WTC11 (cell line): ENCODE measurements around the gene KRTAP1-5. TPM values are rescaled to one million over a fixed set of nuclear protein-coding genes. Genes with fewer than 3 reads are reported as not detected.

Experiments used
- ATAC-seq: fragments of 200-7000 bp; cut with Tn5 transposase; 2 replicates; pipeline ENCODE4 v1.10.0; 2021; ENCODE audit warnings: mild to moderate bottlenecking, moderate library complexity
- CTCF ChIA-PET: fragments of 300-600 bp; sonication (Branson Sonifier 250); formaldehyde crosslinking; loops from one replicate; lab custom pipeline; 2021; ENCODE audit warnings: antibody characterized with exemption; lab: Charles Lee
- POLR2A ChIA-PET: fragments of 350-600 bp; sonication (Branson Sonifier 250); formaldehyde crosslinking; loops from one replicate; lab custom pipeline; 2021; ENCODE audit warnings: antibody characterized with exemption; lab: Charles Lee
- DNase-seq: peaks from one replicate; pipeline ENCODE4 v3.0.0; 2021; ENCODE audit warnings: low spot score
- H3K27ac Mint-ChIP-seq: 2 replicates; pipeline ENCODE4 v1.8.0; 2021; ENCODE audit warnings: mixed read lengths
- H3K27me3 Mint-ChIP-seq: 2 replicates; pipeline ENCODE4 v1.8.0; 2021; ENCODE audit warnings: low read depth, mild to moderate bottlenecking, moderate library complexity, mixed read lengths
- H3K36me3 Mint-ChIP-seq: 2 replicates; pipeline ENCODE4 v1.8.0; 2021; ENCODE audit warnings: mixed read lengths
- H3K4me1 Mint-ChIP-seq: 2 replicates; pipeline ENCODE4 v1.8.0; 2022; ENCODE audit warnings: mixed read lengths
- H3K4me3 Mint-ChIP-seq: 2 replicates; pipeline ENCODE4 v1.8.0; 2021; ENCODE audit warnings: mild to moderate bottlenecking, moderate library complexity, mixed read lengths
- H3K9me3 Mint-ChIP-seq: 2 replicates; pipeline ENCODE4 v1.8.0; 2021; ENCODE audit warnings: mixed read lengths
- CREB1 ChIP-seq: sonication (generic); formaldehyde crosslinking; IDR thresholded peaks from 2 replicates; pipeline ENCODE4 v1.8.0; 2023; ENCODE audit warnings: mild to moderate bottlenecking, missing genetic modification reagents
- ELF4 ChIP-seq: sonication (generic); formaldehyde crosslinking; IDR thresholded peaks from 2 replicates; pipeline ENCODE4 v1.8.1; 2022; ENCODE audit warnings: low read depth, mild to moderate bottlenecking, moderate library complexity, missing genetic modification reagents
- EMX1 ChIP-seq: fragments of 250-450 bp; sonication (Bioruptor Pico); IDR thresholded peaks from 2 replicates; pipeline ENCODE4 v1.8.0; 2021; ENCODE audit warnings: mild to moderate bottlenecking
- ESRRA ChIP-seq: sonication (generic); formaldehyde crosslinking; IDR thresholded peaks from 2 replicates; pipeline ENCODE4 v1.8.1; 2022; ENCODE audit warnings: mild to moderate bottlenecking, missing genetic modification reagents, borderline replicate concordance
- FOXK1 ChIP-seq: sonication (generic); formaldehyde crosslinking; IDR thresholded peaks from 2 replicates; pipeline ENCODE4 v1.8.0; 2022; ENCODE audit warnings: mild to moderate bottlenecking, moderate library complexity, missing genetic modification reagents
- HMGA2 ChIP-seq: fragments of 250-450 bp; sonication (Bioruptor Pico); IDR thresholded peaks from 2 replicates; pipeline ENCODE4 v1.4.0; 2021; ENCODE audit warnings: mild to moderate bottlenecking, moderate library complexity
- JUN ChIP-seq: sonication (generic); formaldehyde crosslinking; IDR thresholded peaks from 2 replicates; pipeline ENCODE4 v1.8.0; 2023; ENCODE audit warnings: mild to moderate bottlenecking, missing genetic modification reagents
- KAT7 ChIP-seq: sonication (generic); formaldehyde crosslinking; IDR thresholded peaks from 2 replicates; pipeline ENCODE4 v1.8.1; 2023; ENCODE audit warnings: missing genetic modification reagents, mild to moderate bottlenecking, borderline replicate concordance
- MXD4 ChIP-seq: fragments of 250-450 bp; sonication (Bioruptor Pico); IDR thresholded peaks from 2 replicates; pipeline ENCODE4 v1.8.0; 2021; ENCODE audit warnings: mild to moderate bottlenecking, moderate library complexity, borderline replicate concordance
- MYBL2 ChIP-seq: sonication (generic); formaldehyde crosslinking; IDR thresholded peaks from 2 replicates; pipeline ENCODE4 v1.8.1; 2023; ENCODE audit warnings: mild to moderate bottlenecking, moderate library complexity, missing genetic modification reagents
- NR1H2 ChIP-seq: sonication (generic); formaldehyde crosslinking; IDR thresholded peaks from 2 replicates; pipeline ENCODE4 v1.9.0; 2021; ENCODE audit warnings: mild to moderate bottlenecking, moderate library complexity, missing genetic modification reagents
- NR2C2 ChIP-seq: sonication (generic); formaldehyde crosslinking; IDR thresholded peaks from 2 replicates; pipeline ENCODE4 v1.8.0; 2022; ENCODE audit warnings: mild to moderate bottlenecking, missing genetic modification reagents
- NR3C1 ChIP-seq: sonication (generic); formaldehyde crosslinking; conservative IDR thresholded peaks from 2 replicates; pipeline ENCODE4 v1.8.1; 2023; ENCODE audit warnings: low read depth, mild to moderate bottlenecking, missing genetic modification reagents
- ZNF138 ChIP-seq: sonication (generic); formaldehyde crosslinking; conservative IDR thresholded peaks from 2 replicates; pipeline ENCODE4 v1.8.1; 2022; ENCODE audit warnings: mild to moderate bottlenecking, moderate library complexity, missing genetic modification reagents
- ZNF416 ChIP-seq: fragments of 250-450 bp; sonication (Bioruptor Pico); IDR thresholded peaks from 2 replicates; pipeline ENCODE4 v1.9.0; 2021; ENCODE audit warnings: mild to moderate bottlenecking, inconsistent platforms
- total RNA-seq: library from RNA; stranded (reverse); gene quantifications from 3 replicates; pipeline ENCODE4 v1.2.3, GENCODE V29; 2021
- TF ChIP-seq, protein P1 (sequence below): sonication (generic); formaldehyde crosslinking; IDR thresholded peaks from 2 replicates; pipeline ENCODE4 v1.8.0; 2022; ENCODE audit warnings: missing genetic modification reagents
- TF ChIP-seq, protein P2 (sequence below): sonication (generic); formaldehyde crosslinking; IDR thresholded peaks from 2 replicates; pipeline ENCODE4 v1.8.1; 2023; ENCODE audit warnings: mild to moderate bottlenecking, missing genetic modification reagents
- TF ChIP-seq, protein P3 (sequence below): sonication (generic); formaldehyde crosslinking; IDR thresholded peaks from 2 replicates; pipeline ENCODE4 v1.8.1; 2022; ENCODE audit warnings: low read depth, missing genetic modification reagents, borderline replicate concordance
- TF ChIP-seq, protein P4 (sequence below): fragments of 250-450 bp; sonication (Bioruptor Pico); IDR thresholded peaks from 2 replicates; pipeline ENCODE4 v1.8.0; 2021; ENCODE audit warnings: mild to moderate bottlenecking
- TF ChIP-seq, protein P5 (sequence below): sonication (generic); formaldehyde crosslinking; IDR thresholded peaks from 2 replicates; pipeline ENCODE4 v1.8.1; 2023; ENCODE audit warnings: mild to moderate bottlenecking, missing genetic modification reagents, moderate library complexity
- TF ChIP-seq, protein P6 (sequence below): sonication (generic); formaldehyde crosslinking; IDR thresholded peaks from 2 replicates; pipeline ENCODE4 v1.8.1; 2022; ENCODE audit warnings: mild to moderate bottlenecking, moderate library complexity, missing genetic modification reagents

The KRTAP1-5 gene
- total RNA-seq, 1 experiment from 2014 or later = not detected

DNA sequence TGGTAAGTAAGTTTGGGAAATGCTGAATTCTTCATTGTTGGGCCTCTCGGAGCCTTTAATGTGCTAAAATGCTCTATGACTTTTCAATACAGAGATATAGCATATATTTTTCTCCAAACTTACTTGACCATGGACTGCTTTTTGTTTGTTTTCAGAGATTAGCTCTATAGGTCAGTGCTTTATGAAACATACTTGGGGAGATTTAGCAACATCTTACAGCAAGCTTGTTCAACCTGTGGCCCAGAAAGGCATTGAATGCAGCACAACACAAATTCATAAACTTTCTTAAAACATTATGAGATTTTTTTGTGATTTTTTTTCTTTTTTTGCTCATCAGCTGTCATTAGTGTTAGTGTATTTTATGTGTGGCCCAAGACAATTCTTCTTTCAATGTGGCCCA, 17.1 kb downstream of the KRTAP1-5 start (continued):
- TF ChIP-seq, protein P1, sequence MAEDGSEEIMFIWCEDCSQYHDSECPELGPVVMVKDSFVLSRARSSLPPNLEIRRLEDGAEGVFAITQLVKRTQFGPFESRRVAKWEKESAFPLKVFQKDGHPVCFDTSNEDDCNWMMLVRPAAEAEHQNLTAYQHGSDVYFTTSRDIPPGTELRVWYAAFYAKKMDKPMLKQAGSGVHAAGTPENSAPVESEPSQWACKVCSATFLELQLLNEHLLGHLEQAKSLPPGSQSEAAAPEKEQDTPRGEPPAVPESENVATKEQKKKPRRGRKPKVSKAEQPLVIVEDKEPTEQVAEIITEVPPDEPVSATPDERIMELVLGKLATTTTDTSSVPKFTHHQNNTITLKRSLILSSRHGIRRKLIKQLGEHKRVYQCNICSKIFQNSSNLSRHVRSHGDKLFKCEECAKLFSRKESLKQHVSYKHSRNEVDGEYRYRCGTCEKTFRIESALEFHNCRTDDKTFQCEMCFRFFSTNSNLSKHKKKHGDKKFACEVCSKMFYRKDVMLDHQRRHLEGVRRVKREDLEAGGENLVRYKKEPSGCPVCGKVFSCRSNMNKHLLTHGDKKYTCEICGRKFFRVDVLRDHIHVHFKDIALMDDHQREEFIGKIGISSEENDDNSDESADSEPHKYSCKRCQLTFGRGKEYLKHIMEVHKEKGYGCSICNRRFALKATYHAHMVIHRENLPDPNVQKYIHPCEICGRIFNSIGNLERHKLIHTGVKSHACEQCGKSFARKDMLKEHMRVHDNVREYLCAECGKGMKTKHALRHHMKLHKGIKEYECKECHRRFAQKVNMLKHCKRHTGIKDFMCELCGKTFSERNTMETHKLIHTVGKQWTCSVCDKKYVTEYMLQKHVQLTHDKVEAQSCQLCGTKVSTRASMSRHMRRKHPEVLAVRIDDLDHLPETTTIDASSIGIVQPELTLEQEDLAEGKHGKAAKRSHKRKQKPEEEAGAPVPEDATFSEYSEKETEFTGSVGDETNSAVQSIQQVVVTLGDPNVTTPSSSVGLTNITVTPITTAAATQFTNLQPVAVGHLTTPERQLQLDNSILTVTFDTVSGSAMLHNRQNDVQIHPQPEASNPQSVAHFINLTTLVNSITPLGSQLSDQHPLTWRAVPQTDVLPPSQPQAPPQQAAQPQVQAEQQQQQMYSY = no peak

DNA sequence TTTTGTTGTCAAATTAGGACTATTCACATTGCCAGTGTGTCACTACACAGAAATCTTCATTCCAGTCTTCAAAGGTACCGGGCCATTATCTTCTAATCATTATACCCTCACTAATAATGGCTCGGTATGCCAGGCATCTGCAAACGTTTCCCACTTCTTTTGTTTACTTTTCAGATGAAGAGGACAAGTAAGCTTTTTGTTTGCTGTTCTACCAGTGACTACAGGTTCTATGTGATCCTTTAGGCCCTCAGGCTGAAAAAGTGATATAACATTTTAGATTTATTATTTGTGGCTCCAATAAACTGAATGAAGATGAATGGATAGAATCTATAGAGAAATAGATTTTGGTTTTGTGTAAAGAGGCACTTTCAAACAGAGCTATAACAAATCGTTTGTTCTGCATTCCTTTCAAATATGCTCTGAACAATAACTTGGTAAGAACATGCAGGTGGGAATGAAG, 17.7 kb downstream of the KRTAP1-5 start:
- no peaks in the 10 kb centered on the region for H3K36me3 Mint-ChIP-seq

DNA sequence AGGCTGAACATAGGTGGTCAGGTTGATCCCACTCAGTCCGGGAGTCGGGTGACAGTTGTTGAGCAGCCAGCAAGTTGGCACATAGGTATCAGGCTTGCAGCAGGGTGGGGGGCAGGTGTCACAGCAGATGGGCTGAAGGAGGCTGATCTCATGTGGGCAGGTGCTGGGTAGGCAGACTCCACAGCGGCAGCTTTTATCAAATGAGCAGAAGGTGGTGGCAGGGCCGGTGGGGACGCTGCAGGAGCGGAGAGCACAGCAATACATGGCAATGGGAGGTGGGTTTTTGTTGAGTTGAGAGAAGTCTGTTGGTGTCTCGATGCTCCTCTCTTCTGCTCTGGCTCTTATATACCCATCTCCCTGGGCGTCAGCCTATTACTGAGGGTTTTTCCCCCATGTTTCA, 18.2 kb downstream of the KRTAP1-5 start, which contains the start of gene KRTAP3-1:
KRTAP3-1 (minus strand) TSS at position 318 of the 400 bp plus-strand sequence; CDS start at position 264, 54 bp downstream.
- peak; percentile 30 for ATAC-seq
- 0 out of 2 replicates have a peak, but pooled peaks cover 7% of the 10 kb centered on the region for H3K9me3 Mint-ChIP-seq
- TF ChIP-seq NR1H2 (no peak), MYBL2 (no peak)
- no peak within 1 kb of the TSS for H3K4me3 Mint-ChIP-seq
- ChIA-PET CTCF (no interaction called here), POLR2A (no interaction called here)
- DNase-seq = no peak
- peaks cover 15% of the 10 kb centered on the region for H3K4me1 Mint-ChIP-seq
- H3K36me3 Mint-ChIP-seq = no peaks in the 10 kb centered on the region
- H3K27me3 Mint-ChIP-seq = no peaks in the 10 kb centered on the region
- H3K27ac Mint-ChIP-seq = peak within 1 kb of the TSS; percentile 36; the same call in 1 of the 2 replicates

More for the DNA sequence above, 17.7 kb downstream of the KRTAP1-5 start:
- Mint-ChIP-seq H3K9me3 (0 out of 2 replicates have a peak, but pooled peaks cover 7% of the 10 kb centered on the region), H3K27me3 (no peaks in the 10 kb centered on the region), H3K4me3 (no peak overlapping the region), H3K4me1 (peaks cover 15% of the 10 kb centered on the region), H3K27ac (no peak overlapping the region)
- DNase-seq (no peak), ATAC-seq (no peak)
- ChIA-PET POLR2A (no interaction called here), CTCF (no interaction called here)
- TF ChIP-seq, protein P2, sequence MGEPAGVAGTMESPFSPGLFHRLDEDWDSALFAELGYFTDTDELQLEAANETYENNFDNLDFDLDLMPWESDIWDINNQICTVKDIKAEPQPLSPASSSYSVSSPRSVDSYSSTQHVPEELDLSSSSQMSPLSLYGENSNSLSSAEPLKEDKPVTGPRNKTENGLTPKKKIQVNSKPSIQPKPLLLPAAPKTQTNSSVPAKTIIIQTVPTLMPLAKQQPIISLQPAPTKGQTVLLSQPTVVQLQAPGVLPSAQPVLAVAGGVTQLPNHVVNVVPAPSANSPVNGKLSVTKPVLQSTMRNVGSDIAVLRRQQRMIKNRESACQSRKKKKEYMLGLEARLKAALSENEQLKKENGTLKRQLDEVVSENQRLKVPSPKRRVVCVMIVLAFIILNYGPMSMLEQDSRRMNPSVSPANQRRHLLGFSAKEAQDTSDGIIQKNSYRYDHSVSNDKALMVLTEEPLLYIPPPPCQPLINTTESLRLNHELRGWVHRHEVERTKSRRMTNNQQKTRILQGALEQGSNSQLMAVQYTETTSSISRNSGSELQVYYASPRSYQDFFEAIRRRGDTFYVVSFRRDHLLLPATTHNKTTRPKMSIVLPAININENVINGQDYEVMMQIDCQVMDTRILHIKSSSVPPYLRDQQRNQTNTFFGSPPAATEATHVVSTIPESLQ (CRISPR knock-in tag) = no peak
- no peak for TF ChIP-seq JUN (CRISPR knock-in tag)
- TF ChIP-seq NR2C2 (CRISPR knock-in tag) = no peak
- no peak for TF ChIP-seq CREB1 (CRISPR knock-in tag)
- TF ChIP-seq, all 79 proteins: peak for 0

DNA sequence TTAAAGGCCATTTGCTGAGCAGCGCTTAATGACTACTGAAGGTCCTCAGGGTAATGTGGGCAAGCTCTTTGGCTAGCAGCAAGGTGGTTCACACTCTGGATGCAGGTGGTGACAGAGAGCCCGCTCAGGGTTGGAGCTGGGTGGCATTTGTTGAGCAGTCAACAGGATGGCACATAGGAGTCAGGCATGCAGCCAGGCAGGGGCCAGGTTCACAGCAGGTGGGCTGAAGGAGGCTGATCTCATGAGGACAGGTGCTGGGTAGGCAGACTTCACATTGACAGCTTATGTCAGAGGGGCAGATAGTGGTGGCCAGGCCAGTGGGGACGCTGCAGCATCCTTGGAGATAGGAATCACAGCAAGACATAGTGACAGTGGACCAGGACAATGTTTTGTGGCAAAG, 22.6 kb downstream of the KRTAP1-5 start:
- ChIA-PET POLR2A (no interaction called here), CTCF (no interaction called here)
- no peak for ATAC-seq
- no peak overlapping the region for H3K27ac Mint-ChIP-seq
- H3K9me3 Mint-ChIP-seq = 0 out of 2 replicates have a peak, but pooled peaks cover 7% of the 10 kb centered on the region
- no peak for DNase-seq
- H3K27me3 Mint-ChIP-seq = no peaks in the 10 kb centered on the region
- peaks cover 8% of the 10 kb centered on the region for H3K4me1 Mint-ChIP-seq
- H3K36me3 Mint-ChIP-seq = no peaks in the 10 kb centered on the region
- H3K4me3 Mint-ChIP-seq = no peak overlapping the region
- TF ChIP-seq KAT7 (CRISPR knock-in tag) = no peak
- TF ChIP-seq NR3C1 (CRISPR knock-in tag) = no peak
- TF ChIP-seq EMX1 (CRISPR knock-in tag) = no peak
- TF ChIP-seq, protein P3, sequence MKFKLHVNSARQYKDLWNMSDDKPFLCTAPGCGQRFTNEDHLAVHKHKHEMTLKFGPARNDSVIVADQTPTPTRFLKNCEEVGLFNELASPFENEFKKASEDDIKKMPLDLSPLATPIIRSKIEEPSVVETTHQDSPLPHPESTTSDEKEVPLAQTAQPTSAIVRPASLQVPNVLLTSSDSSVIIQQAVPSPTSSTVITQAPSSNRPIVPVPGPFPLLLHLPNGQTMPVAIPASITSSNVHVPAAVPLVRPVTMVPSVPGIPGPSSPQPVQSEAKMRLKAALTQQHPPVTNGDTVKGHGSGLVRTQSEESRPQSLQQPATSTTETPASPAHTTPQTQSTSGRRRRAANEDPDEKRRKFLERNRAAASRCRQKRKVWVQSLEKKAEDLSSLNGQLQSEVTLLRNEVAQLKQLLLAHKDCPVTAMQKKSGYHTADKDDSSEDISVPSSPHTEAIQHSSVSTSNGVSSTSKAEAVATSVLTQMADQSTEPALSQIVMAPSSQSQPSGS (CRISPR knock-in tag) = no peak
- TF ChIP-seq, protein P4, sequence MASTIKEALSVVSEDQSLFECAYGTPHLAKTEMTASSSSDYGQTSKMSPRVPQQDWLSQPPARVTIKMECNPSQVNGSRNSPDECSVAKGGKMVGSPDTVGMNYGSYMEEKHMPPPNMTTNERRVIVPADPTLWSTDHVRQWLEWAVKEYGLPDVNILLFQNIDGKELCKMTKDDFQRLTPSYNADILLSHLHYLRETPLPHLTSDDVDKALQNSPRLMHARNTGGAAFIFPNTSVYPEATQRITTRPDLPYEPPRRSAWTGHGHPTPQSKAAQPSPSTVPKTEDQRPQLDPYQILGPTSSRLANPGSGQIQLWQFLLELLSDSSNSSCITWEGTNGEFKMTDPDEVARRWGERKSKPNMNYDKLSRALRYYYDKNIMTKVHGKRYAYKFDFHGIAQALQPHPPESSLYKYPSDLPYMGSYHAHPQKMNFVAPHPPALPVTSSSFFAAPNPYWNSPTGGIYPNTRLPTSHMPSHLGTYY (CRISPR knock-in tag) = no peak
- TF ChIP-seq MXD4 (CRISPR knock-in tag) = no peak
- TF ChIP-seq, protein P5, sequence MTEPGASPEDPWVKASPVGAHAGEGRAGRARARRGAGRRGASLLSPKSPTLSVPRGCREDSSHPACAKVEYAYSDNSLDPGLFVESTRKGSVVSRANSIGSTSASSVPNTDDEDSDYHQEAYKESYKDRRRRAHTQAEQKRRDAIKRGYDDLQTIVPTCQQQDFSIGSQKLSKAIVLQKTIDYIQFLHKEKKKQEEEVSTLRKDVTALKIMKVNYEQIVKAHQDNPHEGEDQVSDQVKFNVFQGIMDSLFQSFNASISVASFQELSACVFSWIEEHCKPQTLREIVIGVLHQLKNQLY = no peak
- no peak for TF ChIP-seq ELF4 (CRISPR knock-in tag)
- no peak for TF ChIP-seq NR1H2
- TF ChIP-seq, protein P6, sequence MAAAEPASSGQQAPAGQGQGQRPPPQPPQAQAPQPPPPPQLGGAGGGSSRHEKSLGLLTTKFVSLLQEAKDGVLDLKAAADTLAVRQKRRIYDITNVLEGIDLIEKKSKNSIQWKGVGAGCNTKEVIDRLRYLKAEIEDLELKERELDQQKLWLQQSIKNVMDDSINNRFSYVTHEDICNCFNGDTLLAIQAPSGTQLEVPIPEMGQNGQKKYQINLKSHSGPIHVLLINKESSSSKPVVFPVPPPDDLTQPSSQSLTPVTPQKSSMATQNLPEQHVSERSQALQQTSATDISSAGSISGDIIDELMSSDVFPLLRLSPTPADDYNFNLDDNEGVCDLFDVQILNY (CRISPR knock-in tag) = no peak
- no peak for TF ChIP-seq ESRRA (CRISPR knock-in tag)
- TF ChIP-seq FOXK1 (CRISPR knock-in tag) = no peak
- no peak for TF ChIP-seq NR2C2 (CRISPR knock-in tag)
- no peak for TF ChIP-seq ZNF138
- no peak for TF ChIP-seq HMGA2 (CRISPR knock-in tag)
- TF ChIP-seq ZNF416 (CRISPR knock-in tag) = no peak
